ENCODE measurements around the gene MTX2. TPM values are rescaled to one million over a fixed set of nuclear protein-coding genes. Genes with fewer than 3 reads are reported as not detected.
A peak's percentile ranks its signal among the peaks of the same experiment; 100 is the strongest.

Gene MTX2
- total RNA-seq, 2 donors from 2014 or later, result 34.1 to 42.3 TPM

- Mint-ChIP-seq H3K4me3 (no peak overlapping the region), H3K36me3 (ENCODE audit: low read depth) (no peaks in the 10 kb centered on the region), H3K27ac (no peak overlapping the region), H3K27me3 (ENCODE audit: insufficient read depth) (peaks cover 15% of the 10 kb centered on the region), H3K9me3 (no peaks in the 10 kb centered on the region), H3K4me1 (no peaks in the 10 kb centered on the region)
- Histone ChIP-seq H3K4me3 (ENCODE audit: low read length) (no peak overlapping the region), H3K9ac (ENCODE audit: extremely low read depth, low read length, poor library complexity, severe bottlenecking) (no peak overlapping the region), H3K27ac (ENCODE audit: low read depth, low read length) (no peak overlapping the region), H3K27me3 (ENCODE audit: control insufficient read depth, insufficient read depth, low read length, poor library complexity, severe bottlenecking) (no peaks in the 10 kb centered on the region), H3K4me1 (ENCODE audit: control insufficient read depth, insufficient read depth, low read length) (no peaks in the 10 kb centered on the region), H3K36me3 (ENCODE audit: control insufficient read depth, insufficient read depth, low read length) (no peaks in the 10 kb centered on the region), H3K9me3 (ENCODE audit: control insufficient read depth, low read length) (no peaks in the 10 kb centered on the region)
- DNase-seq, result no peak
- no peak for TF ChIP-seq CTCF (conservative IDR thresholded peaks at IDR 0.05)
These were observed 8.1 kb upstream of the MTX2 start for GRCh38 chr2:176261136-176261535.

GRCh38 chr2:176268976-176269318, 295 bp upstream of the MTX2 start:
- no peaks in the 10 kb centered on the region for H3K9me3 ChIP-seq (ENCODE audit: control insufficient read depth, low read length)
- peaks cover 4% of the 10 kb centered on the region for H3K4me1 ChIP-seq (ENCODE audit: control insufficient read depth, insufficient read depth, low read length)
- peak overlapping the region; percentile 84 for H3K9ac ChIP-seq (ENCODE audit: extremely low read depth, low read length, poor library complexity, severe bottlenecking)
- Mint-ChIP-seq H3K36me3 (ENCODE audit: low read depth) (peaks cover 6% of the 10 kb centered on the region), H3K9me3 (no peaks in the 10 kb centered on the region), H3K27ac (peak overlapping the region; percentile 93), H3K4me1 (peaks cover 3% of the 10 kb centered on the region), H3K4me3 (peak overlapping the region; percentile 96), H3K27me3 (ENCODE audit: insufficient read depth) (peaks cover 15% of the 10 kb centered on the region)
- no peaks in the 10 kb centered on the region for H3K27me3 ChIP-seq (ENCODE audit: control insufficient read depth, insufficient read depth, low read length, poor library complexity, severe bottlenecking)
- 13 to 26% methylated on average over 3 to 9 of the region's 10 CpGs for WGBS, 2 experiments (ENCODE audit: insufficient coverage in 1 of 2, insufficient read length in 1 of 2)
- TF ChIP-seq CTCF (conservative IDR thresholded peaks at IDR 0.05), result no peak
- no peak for DNase-seq
- no peak overlapping the region for H3K27ac ChIP-seq (ENCODE audit: low read depth, low read length)
- no peaks in the 10 kb centered on the region for H3K36me3 ChIP-seq (ENCODE audit: control insufficient read depth, insufficient read depth, low read length)
- H3K4me3 ChIP-seq (ENCODE audit: low read length), result peak overlapping the region; percentile 99

GRCh38 chr2:176270100-176270750, 983 bp downstream of the MTX2 start:
- no peaks in the 10 kb centered on the region for H3K36me3 ChIP-seq (ENCODE audit: control insufficient read depth, insufficient read depth, low read length)
- peak overlapping the region; percentile 84 for H3K9ac ChIP-seq (ENCODE audit: extremely low read depth, low read length, poor library complexity, severe bottlenecking)
- H3K9me3 ChIP-seq (ENCODE audit: control insufficient read depth, low read length), result no peaks in the 10 kb centered on the region
- Mint-ChIP-seq H3K27ac (peak overlapping the region; percentile 93), H3K27me3 (ENCODE audit: insufficient read depth) (peaks cover 9% of the 10 kb centered on the region), H3K4me1 (peaks cover 10% of the 10 kb centered on the region), H3K9me3 (no peaks in the 10 kb centered on the region), H3K4me3 (peak overlapping the region; percentile 96), H3K36me3 (ENCODE audit: low read depth) (peaks cover 6% of the 10 kb centered on the region)
- H3K4me1 ChIP-seq (ENCODE audit: control insufficient read depth, insufficient read depth, low read length), result peaks cover 4% of the 10 kb centered on the region
- TF ChIP-seq CTCF (conservative IDR thresholded peaks at IDR 0.05), result no peak
- no peaks in the 10 kb centered on the region for H3K27me3 ChIP-seq (ENCODE audit: control insufficient read depth, insufficient read depth, low read length, poor library complexity, severe bottlenecking)
- peak overlapping the region; percentile 99 for H3K4me3 ChIP-seq (ENCODE audit: low read length)
- H3K27ac ChIP-seq (ENCODE audit: low read depth, low read length), result no peak overlapping the region
- DNase-seq, result no peak
- 63 to 66% methylated on average over 13 to 18 of the region's 18 CpGs for WGBS, 2 experiments (ENCODE audit: insufficient coverage in 1 of 2, insufficient read length in 1 of 2)

Measured in endodermal cell (in vitro differentiated cells).